ENCODE data around the gene NFATC1.

Gene NFATC1

GRCh38 chr18:79423211-79424007 lies 27.7 kb downstream of the NFATC1 start:
- DNase-seq (ENCODE audit: low read depth): no peak

GRCh38 chr18:79424008-79424565 lies 28.4 kb downstream of the NFATC1 start:
- DNase-seq (ENCODE audit: low read depth): no peak

- DNase-seq (ENCODE audit: low read depth): no peak
These were observed 29.3 kb downstream of the NFATC1 start for GRCh38 chr18:79424880-79425568.

- DNase-seq (ENCODE audit: low read depth): no peak
These were observed 29.8 kb downstream of the NFATC1 start for GRCh38 chr18:79425569-79425886.

- no peak for DNase-seq (ENCODE audit: low read depth)
These were observed 30.9 kb downstream of the NFATC1 start for GRCh38 chr18:79426376-79427300.

- DNase-seq (ENCODE audit: low read depth): no peak
These were observed 31.9 kb downstream of the NFATC1 start for GRCh38 chr18:79427368-79428225.

- no peak for DNase-seq (ENCODE audit: low read depth)
These were observed 32.6 kb downstream of the NFATC1 start for GRCh38 chr18:79428287-79428686.

- DNase-seq (ENCODE audit: low read depth): no peak
These were observed 33.7 kb downstream of the NFATC1 start for GRCh38 chr18:79429381-79429780.

GRCh38 chr18:79429785-79430281 lies 34.1 kb downstream of the NFATC1 start:
- no peak for DNase-seq (ENCODE audit: low read depth)

- no peak for DNase-seq (ENCODE audit: low read depth)
These were observed 36.8 kb downstream of the NFATC1 start for GRCh38 chr18:79432376-79433120.

- DNase-seq (ENCODE audit: low read depth): no peak
These were observed 37.7 kb downstream of the NFATC1 start for GRCh38 chr18:79433431-79433830.

- no peak for DNase-seq (ENCODE audit: low read depth)
These were observed 39.1 kb downstream of the NFATC1 start for GRCh38 chr18:79434607-79435401.

GRCh38 chr18:79436556-79437275 lies 41.0 kb downstream of the NFATC1 start:
- no peak for DNase-seq (ENCODE audit: low read depth)

- DNase-seq (ENCODE audit: low read depth): no peak
These were observed 42.6 kb downstream of the NFATC1 start for GRCh38 chr18:79438089-79438897.

GRCh38 chr18:79438898-79439627 lies 43.3 kb downstream of the NFATC1 start:
- no peak for DNase-seq (ENCODE audit: low read depth)

- DNase-seq (ENCODE audit: low read depth): no peak
These were observed 43.9 kb downstream of the NFATC1 start for GRCh38 chr18:79439628-79440023.

Data from stimulated activated CD8-positive, alpha-beta memory T cell treated with anti-CD3 and anti-CD28 coated beads, Interleukin-15, amount 100 ng/mL, for 24 hours (primary cell).